ENCODE data around the gene QSOX1. TPM values are rescaled to one million over a fixed set of nuclear protein-coding genes. Genes with fewer than 3 reads are reported as not detected.
A peak's percentile ranks its signal among the peaks of the same experiment; 100 is the strongest.

The QSOX1 gene
- total and polyA plus RNA-seq, 2 of the 4 experiments (the other 2 are of a cell fraction): 102 to 791 TPM

GRCh38 chr1:180173451-180173850 lies 18.8 kb downstream of the QSOX1 start:
- peaks cover 84% of the 10 kb centered on the region for H3K36me3 ChIP-seq (ENCODE audit: control insufficient read depth, insufficient read depth, low read length)
- peak overlapping the region; percentile 60 for H3K14ac ChIP-seq (replicated peaks; ENCODE audit: low read depth, low read length)
- no peak overlapping the region for H3K4me3 ChIP-seq (ENCODE audit: insufficient read depth, low read depth, low read length)
- 80% methylated on average over 1 of the region's 2 CpGs; no CpG with 5 or more reads in 1 of the 2 experiments for whole genome bisulfite sequencing, 2 experiments (ENCODE audit: extremely low coverage in 2 of 2, insufficient read length in 1 of 2)
- peaks cover 18% of the 10 kb centered on the region; the same call in 1 of the 2 replicates for H3K4me1 ChIP-seq (ENCODE audit: control insufficient read depth, insufficient read depth, low read length)
- H3K9ac ChIP-seq (ENCODE audit: low read depth, low read length): no peak overlapping the region
- H3K27me3 ChIP-seq (ENCODE audit: control insufficient read depth, insufficient read depth, low read length): no peaks in the 10 kb centered on the region
- intact Hi-C loops (cut with micrococcal nuclease) (no loop called here), in situ Hi-C loops (cut with MboI; ENCODE audit: low sequenced_read_pairs) (loop anchor here (25.0 kb wide), 1 partner anchor 461 kb away; no protein-coding TSS in a partner anchor), dilution Hi-C loops (cut with HindIII; ENCODE audit: low sequenced_read_pairs, unreplicated experiment) (loop anchor here (25.0 kb wide), 1 partner anchor 136 kb away; no protein-coding TSS in a partner anchor)
- H4K5ac ChIP-seq (ENCODE audit: low read depth, low read length): no peak overlapping the region
- H3K9me3 ChIP-seq (ENCODE audit: control insufficient read depth, insufficient read depth, low read length): no peaks in the 10 kb centered on the region
- no peak overlapping the region for H2BK5ac ChIP-seq (ENCODE audit: low read depth, low read length, poor library complexity, severe bottlenecking)
- ChIA-PET POLR2A (ENCODE audit: unreplicated experiment) (no interaction called here), CTCF (no interaction called here)
- no peak overlapping the region for H3K18ac ChIP-seq (ENCODE audit: low read depth, low read length)
- peak overlapping the region in 1 of 2 experiments; percentile 27; a peak in 1 of 4 replicates for H4K8ac ChIP-seq (ENCODE audit: low read depth in 2 of 2, low read length in 2 of 2)
- H2BK120ac ChIP-seq (ENCODE audit: low read depth, low read length): no peak overlapping the region
- peak overlapping the region; percentile 31 for H2AK9ac ChIP-seq (replicated peaks; ENCODE audit: low read depth, low read length, poor library complexity)
- ATAC-seq (ENCODE audit: low read depth) (no peak), DNase-seq (no peak)
- peaks cover 81% of the 10 kb centered on the region for H4K20me1 ChIP-seq (ENCODE audit: insufficient read depth, low read length)
- H3K4ac ChIP-seq (ENCODE audit: low read depth, low read length): no peak overlapping the region
- no peak overlapping the region for H3K4me2 ChIP-seq (ENCODE audit: low read depth, low read length)
- peak overlapping the region; percentile 19; the same call in 1 of the 2 replicates for H3K27ac ChIP-seq (ENCODE audit: insufficient read depth, low read length)
- no peak overlapping the region for H2AFZ ChIP-seq (replicated peaks; ENCODE audit: low read length, poor library complexity)
- peaks cover 40 to 77% of the 10 kb centered on the region in 2 experiments for H3K79me1 ChIP-seq (ENCODE audit: low read depth in 1 of 2, low read length in 2 of 2)
- peaks cover 43% of the 10 kb centered on the region for H3K9me1 ChIP-seq (ENCODE audit: insufficient read depth, low read length)
- TF ChIP-seq FOS (IDR thresholded peaks at IDR 0.05; ENCODE audit: low read depth, low read length) (no peak), NFE2L2 (IDR thresholded peaks at IDR 0.05; ENCODE audit: low read depth, low read length) (no peak), RCOR1 (IDR thresholded peaks at IDR 0.05; ENCODE audit: insufficient replicate concordance, low read length) (no peak), RFX5 (IDR thresholded peaks at IDR 0.05; ENCODE audit: low read depth, low read length) (no peak), BHLHE40 (IDR thresholded peaks at IDR 0.05; ENCODE audit: low read depth, low read length) (no peak), CHD1 (IDR thresholded peaks at IDR 0.05; ENCODE audit: low read depth, low read length) (no peak), POLR2A (IDR thresholded peaks at IDR 0.05; ENCODE audit: low read depth, low read length) (no peak), USF2 (IDR thresholded peaks at IDR 0.05; ENCODE audit: low read depth, low read length) (no peak), RAD21 (IDR thresholded peaks at IDR 0.05; ENCODE audit: low read length) (no peak), MAZ (IDR thresholded peaks at IDR 0.05; ENCODE audit: borderline replicate concordance, low read depth, low read length) (no peak), SMC3 (IDR thresholded peaks at IDR 0.05; ENCODE audit: low read depth, low read length) (no peak), MXI1 (IDR thresholded peaks at IDR 0.05; ENCODE audit: borderline replicate concordance, low read depth, low read length) (no peak)
- TF ChIP-seq, protein P1, sequence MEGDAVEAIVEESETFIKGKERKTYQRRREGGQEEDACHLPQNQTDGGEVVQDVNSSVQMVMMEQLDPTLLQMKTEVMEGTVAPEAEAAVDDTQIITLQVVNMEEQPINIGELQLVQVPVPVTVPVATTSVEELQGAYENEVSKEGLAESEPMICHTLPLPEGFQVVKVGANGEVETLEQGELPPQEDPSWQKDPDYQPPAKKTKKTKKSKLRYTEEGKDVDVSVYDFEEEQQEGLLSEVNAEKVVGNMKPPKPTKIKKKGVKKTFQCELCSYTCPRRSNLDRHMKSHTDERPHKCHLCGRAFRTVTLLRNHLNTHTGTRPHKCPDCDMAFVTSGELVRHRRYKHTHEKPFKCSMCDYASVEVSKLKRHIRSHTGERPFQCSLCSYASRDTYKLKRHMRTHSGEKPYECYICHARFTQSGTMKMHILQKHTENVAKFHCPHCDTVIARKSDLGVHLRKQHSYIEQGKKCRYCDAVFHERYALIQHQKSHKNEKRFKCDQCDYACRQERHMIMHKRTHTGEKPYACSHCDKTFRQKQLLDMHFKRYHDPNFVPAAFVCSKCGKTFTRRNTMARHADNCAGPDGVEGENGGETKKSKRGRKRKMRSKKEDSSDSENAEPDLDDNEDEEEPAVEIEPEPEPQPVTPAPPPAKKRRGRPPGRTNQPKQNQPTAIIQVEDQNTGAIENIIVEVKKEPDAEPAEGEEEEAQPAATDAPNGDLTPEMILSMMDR (conservative IDR thresholded peaks at IDR 0.05; ENCODE audit: low read depth, low read length): no peak
- no peak overlapping the region for H3K56ac ChIP-seq (ENCODE audit: extremely low read depth, insufficient read depth, low read length)
- no peak overlapping the region for H2AK5ac ChIP-seq (ENCODE audit: low read depth, low read length)
- H4K91ac ChIP-seq (ENCODE audit: insufficient read depth, low read depth, low read length): no peak overlapping the region
- H2BK20ac ChIP-seq (ENCODE audit: low read depth, low read length): no peak overlapping the region
- BruUV-seq (replicated peaks): no TSS peak
- H3K23ac ChIP-seq (ENCODE audit: low read depth, low read length): no peak overlapping the region
- no peak overlapping the region for H2BK15ac ChIP-seq (ENCODE audit: low read depth, low read length)
